Activated T-helper 1 cell treated with anti-CD3 and anti-CD28 coated beads, Interleukin-12 subunit alpha, Interleukin-12 subunit beta, Interleukin-2, Interleukin-4 antibody, amounts not matched to agents 30 ng/mL and 10 ng/mL and 1 ng/mL, durations not matched to agents 14 hours and 24 hours and 36 hours (primary cell): ENCODE data around the gene NEK9. TPM values are rescaled to one million over a fixed set of nuclear protein-coding genes. Genes with fewer than 3 reads are reported as not detected.

Source experiments
- DNase-seq: peaks from one replicate; pipeline ENCODE4 v3.0.0; 2021; ENCODE audit warnings: low spot score
- H3K27ac Mint-ChIP-seq: one replicate; pipeline ENCODE4 v1.8.0; 2021; ENCODE audit warnings: mild to moderate bottlenecking, mixed read lengths
- H3K27me3 Mint-ChIP-seq: one replicate; pipeline ENCODE4 v1.8.0; 2022; ENCODE audit warnings: mild to moderate bottlenecking, moderate library complexity, mixed read lengths; ENCODE audit not compliant: insufficient read depth
- H3K36me3 Mint-ChIP-seq: one replicate; pipeline ENCODE4 v1.8.0; 2021; ENCODE audit warnings: low read depth, mixed read lengths
- H3K4me1 Mint-ChIP-seq: one replicate; pipeline ENCODE4 v1.8.0; 2021; ENCODE audit warnings: low read depth, mixed read lengths
- H3K4me3 Mint-ChIP-seq: one replicate; pipeline ENCODE4 v1.8.0; 2021; ENCODE audit warnings: mild to moderate bottlenecking, moderate library complexity, mixed read lengths
- H3K9me3 Mint-ChIP-seq: one replicate; pipeline ENCODE4 v1.8.0; 2021; ENCODE audit warnings: mixed read lengths
- intact Hi-C: fragments of 100-400 bp; cut with micrococcal nuclease; formaldehyde crosslinking; loops from one replicate; pipeline ENCODE4 v1.15.1; 2024
- total RNA-seq: library from RNA; stranded (reverse); gene quantifications from 2 replicates; pipeline ENCODE4 v1.2.3, GENCODE V29; 2022

The NEK9 gene
- total RNA-seq, 1 donor from 2014 or later, result 76.8 TPM

GRCh38 chr14:75050852-75051555 lies 75.8 kb downstream of the NEK9 start, which contains the start of gene MLH3:
MLH3 (minus strand) TSS chr14:75051467; CDS start chr14:75049655, 1,812 bp downstream.
- Mint-ChIP-seq H3K4me3 (peak within 1 kb of the TSS; percentile 90), H3K27me3 (no peaks in the 10 kb centered on the region), H3K9me3 (no peaks in the 10 kb centered on the region), H3K36me3 (peaks cover 37% of the 10 kb centered on the region), H3K4me1 (peaks cover 60% of the 10 kb centered on the region), H3K27ac (peak within 1 kb of the TSS; percentile 92)
- peak; percentile 75 for DNase-seq
- intact Hi-C loops, result loop anchor here (1.0 kb wide), 3 partner anchors 13 to 49 kb away; partner anchors contain the start of genes ACYP1, EIF2B2 and ZC2HC1C

- intact Hi-C loops, result no loop called here
- Mint-ChIP-seq H3K27me3 (no peaks in the 10 kb centered on the region), H3K9me3 (no peaks in the 10 kb centered on the region), H3K27ac (peak overlapping the region; percentile 56), H3K4me3 (peak overlapping the region; percentile 90), H3K36me3 (peaks cover 37% of the 10 kb centered on the region), H3K4me1 (peaks cover 65% of the 10 kb centered on the region)
- DNase-seq, result no peak
Measured at GRCh38 chr14:75049731-75050201, 77.1 kb downstream of the NEK9 start.

GRCh38 chr14:75049136-75049535 lies 77.7 kb downstream of the NEK9 start:
- Mint-ChIP-seq H3K27me3 (no peaks in the 10 kb centered on the region), H3K4me3 (no peak overlapping the region), H3K36me3 (peaks cover 35% of the 10 kb centered on the region), H3K27ac (no peak overlapping the region), H3K9me3 (no peaks in the 10 kb centered on the region), H3K4me1 (peaks cover 70% of the 10 kb centered on the region)
- DNase-seq, result no peak
- intact Hi-C loops, result no loop called here

GRCh38 chr14:75048101-75048500 lies 78.7 kb downstream of the NEK9 start:
- H3K27me3 Mint-ChIP-seq, result no peaks in the 10 kb centered on the region
- DNase-seq, result no peak
- H3K36me3 Mint-ChIP-seq, result peaks cover 36% of the 10 kb centered on the region
- H3K4me1 Mint-ChIP-seq, result peaks cover 62% of the 10 kb centered on the region
- H3K27ac Mint-ChIP-seq, result no peak overlapping the region
- no peaks in the 10 kb centered on the region for H3K9me3 Mint-ChIP-seq
- intact Hi-C loops, result no loop called here
- no peak overlapping the region for H3K4me3 Mint-ChIP-seq

GRCh38 chr14:75047506-75047905 lies 79.3 kb downstream of the NEK9 start:
- H3K4me1 Mint-ChIP-seq, result peaks cover 56% of the 10 kb centered on the region
- intact Hi-C loops, result no loop called here
- peak overlapping the region; percentile 48 for H3K4me3 Mint-ChIP-seq

GRCh38 chr14:75046899-75047298 lies 79.9 kb downstream of the NEK9 start:
- H3K4me3 Mint-ChIP-seq, result peak overlapping the region; percentile 48
- intact Hi-C loops, result no loop called here
- no peak for DNase-seq
- H3K27ac Mint-ChIP-seq, result peak overlapping the region; percentile 64
- H3K9me3 Mint-ChIP-seq, result no peaks in the 10 kb centered on the region
- no peaks in the 10 kb centered on the region for H3K27me3 Mint-ChIP-seq
- peaks cover 56% of the 10 kb centered on the region for H3K4me1 Mint-ChIP-seq
- H3K36me3 Mint-ChIP-seq, result peaks cover 38% of the 10 kb centered on the region

More at GRCh38 chr14:75047506-75047905, 79.3 kb downstream of the NEK9 start:
- no peak for DNase-seq
- no peaks in the 10 kb centered on the region for H3K27me3 Mint-ChIP-seq
- H3K36me3 Mint-ChIP-seq, result peaks cover 36% of the 10 kb centered on the region
- peak overlapping the region; percentile 36 for H3K27ac Mint-ChIP-seq
- no peaks in the 10 kb centered on the region for H3K9me3 Mint-ChIP-seq

GRCh38 chr14:75046275-75046674 lies 80.6 kb downstream of the NEK9 start:
- intact Hi-C loops, result no loop called here
- Mint-ChIP-seq H3K4me3 (no peak overlapping the region), H3K9me3 (no peaks in the 10 kb centered on the region), H3K27ac (no peak overlapping the region), H3K27me3 (no peaks in the 10 kb centered on the region), H3K4me1 (peaks cover 56% of the 10 kb centered on the region), H3K36me3 (peaks cover 40% of the 10 kb centered on the region)
- DNase-seq, result no peak

- Mint-ChIP-seq H3K4me3 (no peak overlapping the region), H3K9me3 (no peaks in the 10 kb centered on the region), H3K27ac (no peak overlapping the region), H3K4me1 (peaks cover 47% of the 10 kb centered on the region), H3K36me3 (peaks cover 42% of the 10 kb centered on the region), H3K27me3 (no peaks in the 10 kb centered on the region)
- no peak for DNase-seq
- intact Hi-C loops, result no loop called here
Measured at GRCh38 chr14:75044752-75045151, 82.1 kb downstream of the NEK9 start.

GRCh38 chr14:75044322-75044721 lies 82.5 kb downstream of the NEK9 start:
- Mint-ChIP-seq H3K36me3 (peaks cover 41% of the 10 kb centered on the region), H3K27ac (no peak overlapping the region), H3K27me3 (no peaks in the 10 kb centered on the region), H3K4me1 (peaks cover 46% of the 10 kb centered on the region), H3K9me3 (no peaks in the 10 kb centered on the region), H3K4me3 (no peak overlapping the region)
- intact Hi-C loops, result no loop called here
- DNase-seq, result no peak

GRCh38 chr14:75042035-75042434 lies 84.8 kb downstream of the NEK9 start:
- Mint-ChIP-seq H3K9me3 (no peaks in the 10 kb centered on the region), H3K4me1 (peaks cover 30% of the 10 kb centered on the region), H3K36me3 (peaks cover 33% of the 10 kb centered on the region), H3K27me3 (no peaks in the 10 kb centered on the region), H3K27ac (no peak overlapping the region), H3K4me3 (no peak overlapping the region)
- no peak for DNase-seq
- intact Hi-C loops, result no loop called here

GRCh38 chr14:75041613-75042012 lies 85.2 kb downstream of the NEK9 start:
- peaks cover 33% of the 10 kb centered on the region for H3K36me3 Mint-ChIP-seq
- intact Hi-C loops, result no loop called here

GRCh38 chr14:75040959-75041358 lies 85.9 kb downstream of the NEK9 start:
- Mint-ChIP-seq H3K36me3 (peaks cover 31% of the 10 kb centered on the region), H3K27ac (no peak overlapping the region), H3K4me3 (no peak overlapping the region), H3K27me3 (no peaks in the 10 kb centered on the region), H3K4me1 (peaks cover 20% of the 10 kb centered on the region), H3K9me3 (no peaks in the 10 kb centered on the region)
- no peak for DNase-seq
- intact Hi-C loops, result no loop called here

More at GRCh38 chr14:75041613-75042012, 85.2 kb downstream of the NEK9 start:
- Mint-ChIP-seq H3K4me1 (peaks cover 26% of the 10 kb centered on the region), H3K9me3 (no peaks in the 10 kb centered on the region), H3K4me3 (no peak overlapping the region), H3K27me3 (no peaks in the 10 kb centered on the region), H3K27ac (no peak overlapping the region)
- DNase-seq, result no peak

GRCh38 chr14:75040507-75040906 lies 86.3 kb downstream of the NEK9 start:
- Mint-ChIP-seq H3K27me3 (no peaks in the 10 kb centered on the region), H3K36me3 (peaks cover 30% of the 10 kb centered on the region), H3K4me1 (peaks cover 15% of the 10 kb centered on the region), H3K9me3 (no peaks in the 10 kb centered on the region), H3K4me3 (no peak overlapping the region), H3K27ac (no peak overlapping the region)
- DNase-seq, result no peak
- intact Hi-C loops, result no loop called here
